K562 (cell line): Measurements from ENCODE around the gene CLHC1. TPM values are rescaled to one million over a fixed set of nuclear protein-coding genes. Genes with fewer than 3 reads are reported as not detected.

Experiments used
- AFF4 ChIP-seq: sonication (generic); formaldehyde crosslinking; IDR thresholded peaks from 2 replicates; pipeline ENCODE4 v1.8.0; 2023; ENCODE audit warnings: mild to moderate bottlenecking, missing genetic modification reagents
- ATF1 ChIP-seq, 2 experiments: fragments of 450-650 bp in 1 of 2; IDR thresholded peaks; 2 replicates each; pipeline ENCODE4 v1.6.1; 2016; ENCODE audit warnings: missing compliant biosample characterization in 1 of 2, missing genetic modification characterization in 1 of 2
- CBFA2T3 ChIP-seq: fragments of 450-650 bp; IDR thresholded peaks from 2 replicates; pipeline ENCODE4 v1.6.1; 2017
- ELF4 ChIP-seq: fragments of 450-650 bp; formaldehyde crosslinking; IDR thresholded peaks from 2 replicates; pipeline ENCODE4 v1.4.0; 2022; ENCODE audit warnings: missing genetic modification characterization
- MECOM ChIP-seq: fragments of 250-450 bp; sonication (Bioruptor Pico); IDR thresholded peaks from 2 replicates; pipeline ENCODE4 v1.8.0; 2022; ENCODE audit warnings: inconsistent platforms
- NCOA4 ChIP-seq: fragments of 450-650 bp; IDR thresholded peaks from 2 replicates; pipeline ENCODE4 v1.6.1; 2018; ENCODE audit warnings: mild to moderate bottlenecking; ENCODE audit not compliant: partially characterized antibody
- NCOA6 ChIP-seq: fragments of 450-650 bp; IDR thresholded peaks from 2 replicates; pipeline ENCODE4 v1.6.1; 2017; ENCODE audit warnings: mild to moderate bottlenecking
- NFE2 ChIP-seq: IDR thresholded peaks from 2 replicates; pipeline ENCODE4 v1.6.1; 2014; ENCODE audit warnings: antibody characterized with exemption, low read depth
- NFIC ChIP-seq: fragments of 450-650 bp; IDR thresholded peaks from 2 replicates; pipeline ENCODE4 v1.6.1; 2017; ENCODE audit warnings: mild to moderate bottlenecking, inconsistent platforms
- NR1H2 ChIP-seq: sonication (generic); formaldehyde crosslinking; IDR thresholded peaks from 2 replicates; pipeline ENCODE4 v1.4.0; 2020; ENCODE audit warnings: mild to moderate bottlenecking, missing genetic modification reagents
- PREB ChIP-seq: sonication (generic); formaldehyde crosslinking; IDR thresholded peaks from 2 replicates; pipeline ENCODE4 v1.8.1; 2023; ENCODE audit warnings: mild to moderate bottlenecking, missing genetic modification reagents
- RBM17 ChIP-seq: fragments of 200-400 bp; formaldehyde crosslinking; IDR thresholded peaks from 2 replicates; pipeline ENCODE4 v1.6.1; 2017; ENCODE audit warnings: low read depth, mild to moderate bottlenecking, low read length, borderline replicate concordance
- RBM25 ChIP-seq: fragments of 200-400 bp; formaldehyde crosslinking; IDR thresholded peaks from 2 replicates; pipeline ENCODE4 v1.6.1; 2018; ENCODE audit warnings: low read length, low read depth, moderate library complexity; ENCODE audit not compliant: severe bottlenecking
- SIX5 ChIP-seq, 2 experiments: IDR thresholded peaks; 2 replicates each; pipeline ENCODE4 v1.6.1; 2011; ENCODE audit warnings: low read length in 2 of 2, borderline replicate concordance in 1 of 2, low read depth in 1 of 2, mild to moderate bottlenecking in 1 of 2, moderate library complexity in 1 of 2; ENCODE audit not compliant: insufficient read depth in 1 of 2
- SMARCE1 ChIP-seq: fragments of 450-650 bp; IDR thresholded peaks from 2 replicates; pipeline ENCODE4 v1.7.1; 2016; ENCODE audit warnings: mild to moderate bottlenecking
- SOX6 ChIP-seq: fragments of 450-650 bp; IDR thresholded peaks from 2 replicates; pipeline ENCODE4 v1.6.1; 2014; ENCODE audit warnings: mild to moderate bottlenecking
- SRSF9 ChIP-seq: fragments of 200-400 bp; formaldehyde crosslinking; IDR thresholded peaks from 2 replicates; pipeline ENCODE4 v1.6.1; 2017; ENCODE audit warnings: low read depth, low read length, borderline replicate concordance
- STAT6 ChIP-seq: sonication (generic); formaldehyde crosslinking; IDR thresholded peaks from 2 replicates; pipeline ENCODE4 v1.8.1; 2023; ENCODE audit warnings: mild to moderate bottlenecking, missing genetic modification reagents
- ZKSCAN3 ChIP-seq: fragments of 250-450 bp; sonication (Bioruptor Pico); IDR thresholded peaks from 2 replicates; pipeline ENCODE4 v1.4.0; 2020
- ZNF174 ChIP-seq: fragments of 250-450 bp; sonication (Bioruptor Pico); IDR thresholded peaks from 2 replicates; pipeline ENCODE4 v1.4.0; 2020; ENCODE audit warnings: mild to moderate bottlenecking
- ZNF197 ChIP-seq: fragments of 200-800 bp; sonication (Bioruptor generic); IDR thresholded peaks from 2 replicates; pipeline ENCODE4 v1.6.1; 2016; ENCODE audit warnings: low read depth, missing genetic modification characterization, missing compliant biosample characterization
- ZNF695 ChIP-seq: fragments of 450-650 bp; formaldehyde crosslinking; IDR thresholded peaks from 2 replicates; pipeline ENCODE4 v1.4.0; 2020; ENCODE audit warnings: mild to moderate bottlenecking, moderate library complexity
- ZNF77 ChIP-seq: fragments of 250-450 bp; sonication (Bioruptor Pico); IDR thresholded peaks from 2 replicates; pipeline ENCODE4 v1.5.0; 2020
- polyA plus RNA-seq, 8 experiments: library from polyadenylated mRNA; depleted of rRNA in 4 of 8; stranded (reverse) in 5 of 8; unstranded in 3 of 8; fragments of >200 nt; fragmentation: Nextera tagmentation in 2 of 8; fragmentation: Illumina TruSeq in 1 of 8; extraction: Ambion mirVana in 2 of 8; extraction: Trizol in 1 of 8; gene quantifications; 2 replicates each; pipeline versions ENCODE4 v1.2.1 to v1.2.3, GENCODE V29; 2011 to 2014; ENCODE audit warnings: inconsistent platforms in 1 of 8, missing spikeins in 1 of 8
- total RNA-seq, 7 experiments: library from RNA; depleted of rRNA in 6 of 7; stranded (reverse); fragments of >200 nt in 6 of 7; fragmentation: Illumina TruSeq in 2 of 7; extraction: Trizol in 2 of 7; gene quantifications; 2 replicates each; pipeline versions ENCODE4 v1.2.1 to v1.2.3, GENCODE V29; 2011 to 2021; ENCODE audit warnings: low replicate concordance in 1 of 7

Gene CLHC1
- total and polyA plus RNA-seq, 9 of the 15 experiments (the other 6 are each of a cell fraction or from before 2014, with no cell fraction given), result 3.7 to 14.3 (median 8.6) TPM

- TF ChIP-seq MECOM (CRISPR knock-in tag) (no peak), RBM17 (no peak), ELF4 (no peak; the same call in 1 of the 2 replicates), SIX5 (IDR thresholded peaks at IDR 0.05; ENCODE audit: borderline replicate concordance in 1 of 2, insufficient read depth in 1 of 2, low read depth in 1 of 2, low read length in 2 of 2) (peak; percentile 55 to 60; a peak in 3 of 4 replicates), RBM25 (no peak), STAT6 (CRISPR knock-in tag) (0 out of 2 replicates have a peak, but pooled peaks have one; percentile 77), ZNF197 (CRISPR knock-in tag) (no peak; the same call in 1 of the 2 replicates), NCOA4 (no peak), ZNF174 (CRISPR knock-in tag) (no peak), CBFA2T3 (no peak), ZNF77 (CRISPR knock-in tag) (no peak), AFF4 (CRISPR knock-in tag) (0 out of 2 replicates have a peak, but pooled peaks have one; percentile 84), SRSF9 (no peak), ATF1 (CRISPR knock-in tag; IDR thresholded peaks at IDR 0.05) (no peak), ATF1 (tag; IDR thresholded peaks at IDR 0.05) (peak; percentile 82), ZNF695 (CRISPR knock-in tag) (no peak), NCOA6 (no peak), SMARCE1 (peak; percentile 70), PREB (CRISPR knock-in tag) (no peak), NFE2 (no peak), SOX6 (peak; percentile 80), NR1H2 (CRISPR knock-in tag) (no peak), NFIC (peak; percentile 61), ZKSCAN3 (CRISPR knock-in tag) (no peak)
Observed at GRCh38 chr2:55268907-55269644, 37.0 kb upstream of the CLHC1 start, which contains the start of gene MTIF2 (continued).
